Loucy (cell line): ENCODE measurements around the gene FMN2.

Experiments used
- H2AFZ ChIP-seq: fragments of 200-600 bp; sonication (generic); 2 replicates; pipeline ENCODE4 v1.6.0; 2016; ENCODE audit warnings: antibody characterized with exemption, mild to moderate bottlenecking, low read length, moderate library complexity
- H3F3A ChIP-seq: fragments of 200-600 bp; 2 replicates; pipeline ENCODE4 v1.6.0; 2016; ENCODE audit warnings: antibody characterized with exemption, low read depth, mild to moderate bottlenecking
- H3K27me3 ChIP-seq: fragments of 200-600 bp; sonication (generic); 2 replicates; pipeline ENCODE4 v1.6.1; 2014; ENCODE audit warnings: low read length, mild to moderate bottlenecking; ENCODE audit not compliant: insufficient read depth, poor library complexity, severe bottlenecking
- H3K36me3 ChIP-seq: fragments of 200-600 bp; sonication (generic); 2 replicates; pipeline ENCODE4 v1.6.1; 2016; ENCODE audit warnings: low read length; ENCODE audit not compliant: insufficient read depth
- H3K4me1 ChIP-seq: fragments of 200-600 bp; sonication (generic); 2 replicates; pipeline ENCODE4 v1.5.1; 2014; ENCODE audit warnings: low read length, mild to moderate bottlenecking; ENCODE audit not compliant: insufficient read depth, poor library complexity, severe bottlenecking
- H3K4me2 ChIP-seq: fragments of 200-600 bp; sonication (generic); 2 replicates; pipeline ENCODE4 v1.6.0; 2014; ENCODE audit warnings: antibody characterized with exemption, low read length, low read depth, mild to moderate bottlenecking; ENCODE audit not compliant: poor library complexity, severe bottlenecking
- H3K4me3 ChIP-seq: fragments of 200-600 bp; sonication (generic); 2 replicates; pipeline ENCODE4 v1.5.1; 2014; ENCODE audit warnings: low read length, mild to moderate bottlenecking, mixed read lengths; ENCODE audit not compliant: poor library complexity, severe bottlenecking
- H3K79me2 ChIP-seq: fragments of 200-600 bp; sonication (generic); 2 replicates; pipeline ENCODE4 v1.6.1; 2014; ENCODE audit warnings: low read length; ENCODE audit not compliant: insufficient read depth
- H3K9ac ChIP-seq: fragments of 200-600 bp; sonication (generic); 2 replicates; pipeline ENCODE4 v1.6.0; 2014; ENCODE audit warnings: mild to moderate bottlenecking, low read depth, low read length, moderate library complexity; ENCODE audit not compliant: poor library complexity, severe bottlenecking
- H3K9me2 ChIP-seq: fragments of 200-600 bp; sonication (generic); replicated peaks from 2 replicates; pipeline ENCODE4 v1.6.1; 2016; ENCODE audit warnings: low read depth, low read length, mixed read lengths
- H3K9me3 ChIP-seq: fragments of 200-600 bp; sonication (generic); 2 replicates; pipeline ENCODE4 v1.6.1; 2014; ENCODE audit warnings: mild to moderate bottlenecking, antibody characterized with exemption, low read length, low read depth; ENCODE audit not compliant: insufficient read depth
- H4K20me1 ChIP-seq: fragments of 200-600 bp; sonication (generic); 2 replicates; pipeline ENCODE4 v1.6.0; 2014; ENCODE audit warnings: antibody characterized with exemption, low read length, mild to moderate bottlenecking; ENCODE audit not compliant: insufficient read depth, poor library complexity, severe bottlenecking
- EZH2phosphoT487 ChIP-seq: fragments of 200-600 bp; IDR thresholded peaks from 2 replicates; pipeline ENCODE4 v1.6.1; 2018; ENCODE audit warnings: antibody characterized with exemption, mild to moderate bottlenecking, moderate library complexity, borderline replicate concordance
- TF ChIP-seq, protein P1 (sequence below): fragments of 200-600 bp; sonication (generic); conservative IDR thresholded peaks from 2 replicates; pipeline ENCODE4 v1.5.1; 2014; ENCODE audit warnings: mild to moderate bottlenecking, antibody characterized with exemption, low read length

Gene FMN2

DNA sequence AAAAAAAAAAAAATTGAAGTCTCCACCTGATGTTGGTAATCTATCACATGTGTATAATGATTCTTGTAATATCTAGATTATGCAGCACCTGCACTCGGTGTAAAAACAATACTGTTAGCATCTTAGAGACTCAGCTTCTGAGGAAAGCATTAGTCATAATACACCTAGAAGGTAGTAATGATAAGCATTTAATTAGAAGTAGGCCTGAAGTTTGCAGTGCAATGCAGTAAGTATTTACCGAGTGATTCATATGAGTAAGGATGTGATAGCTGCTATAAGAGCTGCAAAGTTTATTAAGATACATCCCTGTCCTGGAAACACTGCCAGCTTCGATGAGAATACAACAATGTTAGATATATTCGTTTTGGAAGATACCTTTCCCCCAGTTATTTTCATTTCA is 323.8 kb downstream of the FMN2 start:
- H3F3A ChIP-seq: no peaks in the 10 kb centered on the region
- no peaks in the 10 kb centered on the region for H3K27me3 ChIP-seq
- no peaks in the 10 kb centered on the region for H3K9me3 ChIP-seq
- no peak for TF ChIP-seq EZH2phosphoT487
- TF ChIP-seq, protein P1, sequence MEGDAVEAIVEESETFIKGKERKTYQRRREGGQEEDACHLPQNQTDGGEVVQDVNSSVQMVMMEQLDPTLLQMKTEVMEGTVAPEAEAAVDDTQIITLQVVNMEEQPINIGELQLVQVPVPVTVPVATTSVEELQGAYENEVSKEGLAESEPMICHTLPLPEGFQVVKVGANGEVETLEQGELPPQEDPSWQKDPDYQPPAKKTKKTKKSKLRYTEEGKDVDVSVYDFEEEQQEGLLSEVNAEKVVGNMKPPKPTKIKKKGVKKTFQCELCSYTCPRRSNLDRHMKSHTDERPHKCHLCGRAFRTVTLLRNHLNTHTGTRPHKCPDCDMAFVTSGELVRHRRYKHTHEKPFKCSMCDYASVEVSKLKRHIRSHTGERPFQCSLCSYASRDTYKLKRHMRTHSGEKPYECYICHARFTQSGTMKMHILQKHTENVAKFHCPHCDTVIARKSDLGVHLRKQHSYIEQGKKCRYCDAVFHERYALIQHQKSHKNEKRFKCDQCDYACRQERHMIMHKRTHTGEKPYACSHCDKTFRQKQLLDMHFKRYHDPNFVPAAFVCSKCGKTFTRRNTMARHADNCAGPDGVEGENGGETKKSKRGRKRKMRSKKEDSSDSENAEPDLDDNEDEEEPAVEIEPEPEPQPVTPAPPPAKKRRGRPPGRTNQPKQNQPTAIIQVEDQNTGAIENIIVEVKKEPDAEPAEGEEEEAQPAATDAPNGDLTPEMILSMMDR: no peak
- no peaks in the 10 kb centered on the region for H4K20me1 ChIP-seq
- no peak overlapping the region for H2AFZ ChIP-seq
- H3K36me3 ChIP-seq: no peaks in the 10 kb centered on the region
- H3K4me3 ChIP-seq: no peak overlapping the region
- H3K9ac ChIP-seq: no peak overlapping the region
- H3K4me1 ChIP-seq: no peaks in the 10 kb centered on the region
- no peak overlapping the region for H3K4me2 ChIP-seq
- no peaks in the 10 kb centered on the region for H3K9me2 ChIP-seq
- no peaks in the 10 kb centered on the region for H3K79me2 ChIP-seq

GRCh38 chr1:240417317-240417716 is 325.6 kb downstream of the FMN2 start:
- Histone ChIP-seq H2AFZ (no peak overlapping the region), H3K27me3 (no peaks in the 10 kb centered on the region), H3K4me1 (no peaks in the 10 kb centered on the region), H3K9ac (no peak overlapping the region), H3K9me2 (no peaks in the 10 kb centered on the region), H4K20me1 (no peaks in the 10 kb centered on the region), H3F3A (no peaks in the 10 kb centered on the region), H3K4me2 (no peak overlapping the region), H3K36me3 (no peaks in the 10 kb centered on the region), H3K4me3 (no peak overlapping the region), H3K9me3 (no peaks in the 10 kb centered on the region; the same call in 1 of the 2 replicates), H3K79me2 (no peaks in the 10 kb centered on the region)
- no peak for TF ChIP-seq EZH2phosphoT487
- TF ChIP-seq, protein P1: no peak

- H3K27me3 ChIP-seq: no peaks in the 10 kb centered on the region
- H3K4me1 ChIP-seq: no peaks in the 10 kb centered on the region
- no peaks in the 10 kb centered on the region for H3K79me2 ChIP-seq
- H3F3A ChIP-seq: no peaks in the 10 kb centered on the region
- no peaks in the 10 kb centered on the region for H4K20me1 ChIP-seq
- no peak overlapping the region for H3K4me3 ChIP-seq
- no peaks in the 10 kb centered on the region for H3K36me3 ChIP-seq
- H3K9me2 ChIP-seq: no peaks in the 10 kb centered on the region
- no peak overlapping the region for H2AFZ ChIP-seq
- H3K4me2 ChIP-seq: no peak overlapping the region
- TF ChIP-seq EZH2phosphoT487: no peak
- TF ChIP-seq, protein P1: no peak
- no peak overlapping the region for H3K9ac ChIP-seq
- no peaks in the 10 kb centered on the region; the same call in 1 of the 2 replicates for H3K9me3 ChIP-seq
These were observed 329.1 kb downstream of the FMN2 start for GRCh38 chr1:240420766-240421165.
